Neural cell (in vitro differentiated cells): ENCODE measurements around the gene EFCC1.

Experiments used
- EP300 ChIP-seq: fragments of 450-650 bp; conservative IDR thresholded peaks from 2 replicates; pipeline ENCODE4 v1.6.1; 2014; ENCODE audit warnings: antibody characterized with exemption, mild to moderate bottlenecking, moderate library complexity; ENCODE audit not compliant: poor library complexity, severe bottlenecking
- EZH2 ChIP-seq: fragments of 200-600, 300-800 bp; shearing (Covaris generic), sonication (generic); IDR thresholded peaks from 2 replicates; pipeline ENCODE4 v1.6.1; 2014; ENCODE audit warnings: antibody characterized with exemption, low read length, borderline replicate concordance, mild to moderate bottlenecking; ENCODE audit not compliant: insufficient read depth, poor library complexity, severe bottlenecking
- RAD21 ChIP-seq: fragments of 450-650 bp; conservative IDR thresholded peaks from 2 replicates; pipeline ENCODE4 v1.6.1; 2014; ENCODE audit warnings: antibody characterized with exemption, mild to moderate bottlenecking, moderate library complexity
- SMC3 ChIP-seq: fragments of 450-650 bp; conservative IDR thresholded peaks from 2 replicates; pipeline ENCODE4 v1.6.1; 2014; ENCODE audit warnings: antibody characterized with exemption, mild to moderate bottlenecking, moderate library complexity; ENCODE audit not compliant: poor library complexity
- TAF1 ChIP-seq: IDR thresholded peaks from 2 replicates; pipeline ENCODE4 v1.6.1; 2012; ENCODE audit warnings: low read depth
- TF ChIP-seq, protein P1 (sequence below): fragments of 450-650 bp; IDR thresholded peaks from 2 replicates; pipeline ENCODE4 v1.5.1; 2014; ENCODE audit warnings: antibody characterized with exemption, mild to moderate bottlenecking, moderate library complexity; ENCODE audit not compliant: poor library complexity, severe bottlenecking
- TF ChIP-seq, protein P2 (sequence below): IDR thresholded peaks from 2 replicates; pipeline ENCODE4 v1.6.1; 2012; ENCODE audit warnings: borderline replicate concordance

DNA sequence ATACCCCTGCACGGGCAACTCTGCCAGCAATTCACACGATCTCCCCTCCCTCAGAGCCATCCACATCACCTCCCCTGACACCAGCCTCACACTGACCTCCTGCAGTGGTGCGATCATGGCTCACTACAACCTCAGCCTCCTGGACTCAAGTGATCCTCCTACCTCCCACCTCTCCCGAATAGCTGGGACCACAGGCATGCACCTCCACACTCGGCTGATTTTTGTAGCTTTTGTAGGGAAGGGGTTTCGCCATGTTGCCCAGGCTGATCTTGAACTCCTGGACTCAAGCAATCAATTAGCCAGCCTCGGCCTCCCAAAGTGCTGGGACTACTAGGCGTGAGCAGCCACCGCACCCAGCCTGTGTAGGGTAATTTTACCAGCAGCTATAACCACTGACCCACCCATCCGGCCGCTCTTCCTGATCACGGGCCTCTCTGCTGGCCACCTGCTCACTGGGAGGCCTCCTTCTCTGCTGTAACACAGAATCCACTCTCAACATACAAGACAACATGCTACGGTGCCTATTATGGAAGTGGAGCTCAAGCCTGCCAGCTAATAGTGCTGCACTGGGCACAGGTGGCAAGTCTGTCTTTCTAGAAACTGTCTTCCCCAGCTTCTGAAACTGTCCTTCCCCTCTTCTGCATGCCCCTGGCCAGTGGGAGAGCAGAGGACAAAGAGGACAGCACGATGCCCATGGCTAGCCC is 64.1 kb downstream of the EFCC1 start:
- TF ChIP-seq TAF1 = no peak
- TF ChIP-seq RAD21 = no peak
- TF ChIP-seq EZH2 = no peak
- TF ChIP-seq, protein P1, sequence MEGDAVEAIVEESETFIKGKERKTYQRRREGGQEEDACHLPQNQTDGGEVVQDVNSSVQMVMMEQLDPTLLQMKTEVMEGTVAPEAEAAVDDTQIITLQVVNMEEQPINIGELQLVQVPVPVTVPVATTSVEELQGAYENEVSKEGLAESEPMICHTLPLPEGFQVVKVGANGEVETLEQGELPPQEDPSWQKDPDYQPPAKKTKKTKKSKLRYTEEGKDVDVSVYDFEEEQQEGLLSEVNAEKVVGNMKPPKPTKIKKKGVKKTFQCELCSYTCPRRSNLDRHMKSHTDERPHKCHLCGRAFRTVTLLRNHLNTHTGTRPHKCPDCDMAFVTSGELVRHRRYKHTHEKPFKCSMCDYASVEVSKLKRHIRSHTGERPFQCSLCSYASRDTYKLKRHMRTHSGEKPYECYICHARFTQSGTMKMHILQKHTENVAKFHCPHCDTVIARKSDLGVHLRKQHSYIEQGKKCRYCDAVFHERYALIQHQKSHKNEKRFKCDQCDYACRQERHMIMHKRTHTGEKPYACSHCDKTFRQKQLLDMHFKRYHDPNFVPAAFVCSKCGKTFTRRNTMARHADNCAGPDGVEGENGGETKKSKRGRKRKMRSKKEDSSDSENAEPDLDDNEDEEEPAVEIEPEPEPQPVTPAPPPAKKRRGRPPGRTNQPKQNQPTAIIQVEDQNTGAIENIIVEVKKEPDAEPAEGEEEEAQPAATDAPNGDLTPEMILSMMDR = no peak
- TF ChIP-seq, protein P2, sequence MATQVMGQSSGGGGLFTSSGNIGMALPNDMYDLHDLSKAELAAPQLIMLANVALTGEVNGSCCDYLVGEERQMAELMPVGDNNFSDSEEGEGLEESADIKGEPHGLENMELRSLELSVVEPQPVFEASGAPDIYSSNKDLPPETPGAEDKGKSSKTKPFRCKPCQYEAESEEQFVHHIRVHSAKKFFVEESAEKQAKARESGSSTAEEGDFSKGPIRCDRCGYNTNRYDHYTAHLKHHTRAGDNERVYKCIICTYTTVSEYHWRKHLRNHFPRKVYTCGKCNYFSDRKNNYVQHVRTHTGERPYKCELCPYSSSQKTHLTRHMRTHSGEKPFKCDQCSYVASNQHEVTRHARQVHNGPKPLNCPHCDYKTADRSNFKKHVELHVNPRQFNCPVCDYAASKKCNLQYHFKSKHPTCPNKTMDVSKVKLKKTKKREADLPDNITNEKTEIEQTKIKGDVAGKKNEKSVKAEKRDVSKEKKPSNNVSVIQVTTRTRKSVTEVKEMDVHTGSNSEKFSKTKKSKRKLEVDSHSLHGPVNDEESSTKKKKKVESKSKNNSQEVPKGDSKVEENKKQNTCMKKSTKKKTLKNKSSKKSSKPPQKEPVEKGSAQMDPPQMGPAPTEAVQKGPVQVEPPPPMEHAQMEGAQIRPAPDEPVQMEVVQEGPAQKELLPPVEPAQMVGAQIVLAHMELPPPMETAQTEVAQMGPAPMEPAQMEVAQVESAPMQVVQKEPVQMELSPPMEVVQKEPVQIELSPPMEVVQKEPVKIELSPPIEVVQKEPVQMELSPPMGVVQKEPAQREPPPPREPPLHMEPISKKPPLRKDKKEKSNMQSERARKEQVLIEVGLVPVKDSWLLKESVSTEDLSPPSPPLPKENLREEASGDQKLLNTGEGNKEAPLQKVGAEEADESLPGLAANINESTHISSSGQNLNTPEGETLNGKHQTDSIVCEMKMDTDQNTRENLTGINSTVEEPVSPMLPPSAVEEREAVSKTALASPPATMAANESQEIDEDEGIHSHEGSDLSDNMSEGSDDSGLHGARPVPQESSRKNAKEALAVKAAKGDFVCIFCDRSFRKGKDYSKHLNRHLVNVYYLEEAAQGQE = no peak
- TF ChIP-seq SMC3 = no peak
- TF ChIP-seq EP300 = no peak
